ENCODE results near the gene RRAD.

Gene RRAD

GRCh38 chr16:66891797-66892196 is 33.5 kb downstream of the RRAD start:
- no peaks in the 10 kb centered on the region for H3K27me3 ChIP-seq (ENCODE audit: insufficient read depth, low read length, poor library complexity)
- no peak overlapping the region for H3K4me3 ChIP-seq (ENCODE audit: low read depth in 1 of 2, low read length in 2 of 2)
- no peak overlapping the region for H2AFZ ChIP-seq (ENCODE audit: low read depth, low read length)
- peaks cover 13% of the 10 kb centered on the region; the same call in 1 of the 2 replicates for H4K20me1 ChIP-seq (ENCODE audit: insufficient read depth, low read length)
- H3K4me1 ChIP-seq (ENCODE audit: insufficient read depth, low read length): peaks cover 5% of the 10 kb centered on the region
- no peak overlapping the region for H3K27ac ChIP-seq (ENCODE audit: low read length)
- TF ChIP-seq EZH2 (IDR thresholded peaks at IDR 0.05; ENCODE audit: borderline replicate concordance, low read depth, low read length, severe bottlenecking): no peak
- no peak for TF ChIP-seq CTCF (IDR thresholded peaks at IDR 0.05; ENCODE audit: borderline replicate concordance, extremely low read depth, low read length, poor library complexity, severe bottlenecking)
- no peak for DNase-seq
- H3K9me3 ChIP-seq (ENCODE audit: insufficient read depth, low read length, severe bottlenecking): no peaks in the 10 kb centered on the region
- no peak overlapping the region for H3K9ac ChIP-seq (ENCODE audit: low read depth, low read length)
- H3K4me2 ChIP-seq (ENCODE audit: insufficient read depth, low read length): no peak overlapping the region
- peaks cover 25% of the 10 kb centered on the region for H3K79me2 ChIP-seq (ENCODE audit: insufficient read depth, low read length)
- no peak for ATAC-seq (ENCODE audit: insufficient read depth, low read depth)
- H3K36me3 ChIP-seq (ENCODE audit: insufficient read depth, low read length): peaks cover 39% of the 10 kb centered on the region; the same call in 1 of the 2 replicates

DNA sequence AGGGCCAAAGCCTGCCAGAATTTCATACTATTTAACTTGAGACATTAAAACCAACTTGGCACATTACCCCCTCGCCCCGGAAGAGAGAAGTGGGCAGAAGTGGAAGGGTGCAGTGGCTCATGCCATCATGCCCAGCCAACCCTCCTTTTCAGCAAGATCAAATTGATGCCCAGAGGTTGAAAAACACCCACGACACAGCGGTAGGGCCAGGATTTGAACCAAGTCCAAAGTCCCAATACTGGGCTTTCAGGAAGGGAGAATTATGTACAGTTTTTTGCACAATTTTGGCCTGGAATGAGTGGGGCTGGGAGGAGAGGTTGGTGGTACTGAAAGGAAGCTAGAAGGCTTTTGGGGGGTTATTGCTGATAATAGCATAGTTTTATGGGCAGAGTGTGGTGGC is 34.0 kb downstream of the RRAD start:
- DNase-seq: no peak
- H3K4me3 ChIP-seq (ENCODE audit: low read depth in 1 of 2, low read length in 2 of 2): no peak overlapping the region
- no peak overlapping the region for H3K27ac ChIP-seq (ENCODE audit: low read length)
- H3K9ac ChIP-seq (ENCODE audit: low read depth, low read length): no peak overlapping the region
- no peak overlapping the region for H2AFZ ChIP-seq (ENCODE audit: low read depth, low read length)
- H3K4me2 ChIP-seq (ENCODE audit: insufficient read depth, low read length): no peak overlapping the region
- no peaks in the 10 kb centered on the region for H3K9me3 ChIP-seq (ENCODE audit: insufficient read depth, low read length, severe bottlenecking)
- H3K36me3 ChIP-seq (ENCODE audit: insufficient read depth, low read length): peaks cover 44% of the 10 kb centered on the region; the same call in 1 of the 2 replicates
- no peak for ATAC-seq (ENCODE audit: insufficient read depth, low read depth)
- TF ChIP-seq CTCF (IDR thresholded peaks at IDR 0.05; ENCODE audit: borderline replicate concordance, extremely low read depth, low read length, poor library complexity, severe bottlenecking) (no peak), EZH2 (IDR thresholded peaks at IDR 0.05; ENCODE audit: borderline replicate concordance, low read depth, low read length, severe bottlenecking) (no peak)
- H3K79me2 ChIP-seq (ENCODE audit: insufficient read depth, low read length): peaks cover 30% of the 10 kb centered on the region
- peaks cover 18% of the 10 kb centered on the region; the same call in 1 of the 2 replicates for H4K20me1 ChIP-seq (ENCODE audit: insufficient read depth, low read length)
- no peaks in the 10 kb centered on the region for H3K27me3 ChIP-seq (ENCODE audit: insufficient read depth, low read length, poor library complexity)
- H3K4me1 ChIP-seq (ENCODE audit: insufficient read depth, low read length): peaks cover 5% of the 10 kb centered on the region

DNA sequence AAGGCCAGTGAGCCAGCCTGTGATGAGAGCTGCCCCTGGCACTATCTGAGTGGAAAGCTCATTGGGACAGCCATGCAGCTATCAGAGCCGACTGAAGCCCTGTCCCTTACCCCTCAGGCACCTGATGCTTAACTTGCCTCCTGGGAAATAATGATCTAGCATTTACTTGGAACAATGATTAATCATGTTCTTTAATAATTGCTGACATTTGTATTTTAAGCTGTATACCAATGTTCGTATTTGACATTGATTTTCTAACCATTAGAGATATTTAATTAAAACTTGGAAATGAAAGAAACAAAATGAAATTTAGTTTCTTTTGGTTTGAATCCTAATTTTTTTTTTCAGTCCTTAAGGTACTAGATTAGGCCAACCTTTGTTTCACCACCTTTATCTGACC is 34.5 kb downstream of the RRAD start:
- Histone ChIP-seq H3K4me1 (ENCODE audit: insufficient read depth, low read length) (peaks cover 7% of the 10 kb centered on the region), H3K27me3 (ENCODE audit: insufficient read depth, low read length, poor library complexity) (no peaks in the 10 kb centered on the region), H3K9ac (ENCODE audit: low read depth, low read length) (no peak overlapping the region), H2AFZ (ENCODE audit: low read depth, low read length) (no peak overlapping the region), H3K9me3 (ENCODE audit: insufficient read depth, low read length, severe bottlenecking) (no peaks in the 10 kb centered on the region), H3K79me2 (ENCODE audit: insufficient read depth, low read length) (peaks cover 32% of the 10 kb centered on the region), H3K36me3 (ENCODE audit: insufficient read depth, low read length) (peaks cover 49% of the 10 kb centered on the region), H3K4me2 (ENCODE audit: insufficient read depth, low read length) (no peak overlapping the region), H3K27ac (ENCODE audit: low read length) (no peak overlapping the region), H4K20me1 (ENCODE audit: insufficient read depth, low read length) (peaks cover 20% of the 10 kb centered on the region; the same call in 1 of the 2 replicates), H3K4me3 (ENCODE audit: low read depth in 1 of 2, low read length in 2 of 2) (no peak overlapping the region)
- ATAC-seq (ENCODE audit: insufficient read depth, low read depth) (no peak), DNase-seq (no peak)
- TF ChIP-seq CTCF (IDR thresholded peaks at IDR 0.05; ENCODE audit: borderline replicate concordance, extremely low read depth, low read length, poor library complexity, severe bottlenecking): no peak
- no peak for TF ChIP-seq EZH2 (IDR thresholded peaks at IDR 0.05; ENCODE audit: borderline replicate concordance, low read depth, low read length, severe bottlenecking)

GRCh38 chr16:66889622-66890021 is 35.7 kb downstream of the RRAD start:
- H3K4me1 ChIP-seq (ENCODE audit: insufficient read depth, low read length): peaks cover 19% of the 10 kb centered on the region
- H4K20me1 ChIP-seq (ENCODE audit: insufficient read depth, low read length): peaks cover 27% of the 10 kb centered on the region
- H2AFZ ChIP-seq (ENCODE audit: low read depth, low read length): no peak overlapping the region
- DNase-seq: no peak
- TF ChIP-seq EZH2 (IDR thresholded peaks at IDR 0.05; ENCODE audit: borderline replicate concordance, low read depth, low read length, severe bottlenecking) (no peak), CTCF (IDR thresholded peaks at IDR 0.05; ENCODE audit: borderline replicate concordance, extremely low read depth, low read length, poor library complexity, severe bottlenecking) (no peak)
- no peak overlapping the region for H3K4me3 ChIP-seq (ENCODE audit: low read depth in 1 of 2, low read length in 2 of 2)
- H3K27me3 ChIP-seq (ENCODE audit: insufficient read depth, low read length, poor library complexity): no peaks in the 10 kb centered on the region
- peaks cover 43% of the 10 kb centered on the region for H3K79me2 ChIP-seq (ENCODE audit: insufficient read depth, low read length)
- no peak overlapping the region for H3K4me2 ChIP-seq (ENCODE audit: insufficient read depth, low read length)
- H3K27ac ChIP-seq (ENCODE audit: low read length): no peak overlapping the region
- H3K36me3 ChIP-seq (ENCODE audit: insufficient read depth, low read length): peaks cover 61% of the 10 kb centered on the region
- no peak overlapping the region for H3K9ac ChIP-seq (ENCODE audit: low read depth, low read length)
- H3K9me3 ChIP-seq (ENCODE audit: insufficient read depth, low read length, severe bottlenecking): no peaks in the 10 kb centered on the region
- ATAC-seq (ENCODE audit: insufficient read depth, low read depth): no peak
